Neural cell (in vitro differentiated cells): ENCODE results near the gene TMIGD1.

ENCODE experiments used
- CTCF ChIP-seq: fragments of 450-650 bp; IDR thresholded peaks from 2 replicates; pipeline ENCODE4 v1.5.1; 2014; ENCODE audit warnings: antibody characterized with exemption, mild to moderate bottlenecking, moderate library complexity; ENCODE audit not compliant: poor library complexity, severe bottlenecking
- POLR2AphosphoS5 ChIP-seq: IDR thresholded peaks from 2 replicates; pipeline ENCODE4 v1.6.1; 2012
- TAF1 ChIP-seq: IDR thresholded peaks from 2 replicates; pipeline ENCODE4 v1.6.1; 2012; ENCODE audit warnings: low read depth

GRCh38 chr17:30318155-30318554 lies 15.7 kb downstream of the TMIGD1 start:
- TF ChIP-seq CTCF (no peak), POLR2AphosphoS5 (no peak), TAF1 (no peak)
